Activated B cell treated with CpG ODN at 0.5 μM for 24 hours (primary cell): ENCODE measurements around the gene IRF2. TPM values are rescaled to one million over a fixed set of nuclear protein-coding genes. Genes with fewer than 3 reads are reported as not detected.
A peak's percentile ranks its signal among the peaks of the same experiment; 100 is the strongest.
"Not testable (repeated sequence)": the region's sequence is repeated elsewhere in the genome, so short reads cannot be mapped to it uniquely, and the experiment has no call there.

Experiments used
- ATAC-seq: fragments of 200-7000 bp; cut with Tn5 transposase; one replicate; pipeline ENCODE4 v1.10.0; 2021; ENCODE audit warnings: low read depth, mild to moderate bottlenecking, moderate library complexity
- CTCF ChIA-PET: fragments of 350-600 bp; sonication (Branson Sonifier 250); formaldehyde crosslinking; loops from one replicate; lab custom pipeline; 2021; ENCODE audit warnings: antibody characterized with exemption; lab: Charles Lee
- POLR2A ChIA-PET: fragments of 350-600 bp; sonication (Branson Sonifier 250); formaldehyde crosslinking; loops from one replicate; lab custom pipeline; 2021; ENCODE audit warnings: antibody characterized with exemption; lab: Charles Lee
- DNase-seq: peaks from one replicate; pipeline ENCODE4 v3.0.0; 2022
- H3K27ac Mint-ChIP-seq: one replicate; pipeline ENCODE4 v1.8.0; 2020; ENCODE audit warnings: mixed read lengths
- H3K27me3 Mint-ChIP-seq: one replicate; pipeline ENCODE4 v1.8.0; 2021; ENCODE audit warnings: mixed read lengths
- H3K36me3 Mint-ChIP-seq: one replicate; pipeline ENCODE4 v1.8.0; 2021; ENCODE audit warnings: low read depth, mixed read lengths
- H3K4me1 Mint-ChIP-seq: one replicate; pipeline ENCODE4 v1.8.0; 2021; ENCODE audit warnings: mixed read lengths
- H3K4me3 Mint-ChIP-seq: one replicate; pipeline ENCODE4 v1.8.0; 2020; ENCODE audit warnings: mild to moderate bottlenecking, mixed read lengths
- H3K9me3 Mint-ChIP-seq: one replicate; pipeline ENCODE4 v1.8.0; 2020; ENCODE audit warnings: mixed read lengths
- intact Hi-C: fragments of 100-400 bp; cut with micrococcal nuclease; formaldehyde crosslinking; loops from one replicate; pipeline ENCODE4 v1.15.1; 2024
- total RNA-seq: library from RNA; stranded (reverse); gene quantifications from 2 replicates; pipeline ENCODE4 v1.2.3, GENCODE V29; 2022
- TF ChIP-seq, protein P1 (sequence below): fragments of 200-600 bp; IDR thresholded peaks from one replicate; pipeline ENCODE4 v1.8.0; 2022; ENCODE audit warnings: antibody characterized with exemption, mild to moderate bottlenecking

Gene IRF2
- total RNA-seq, 1 donor from 2014 or later: 66.2 TPM

- TF ChIP-seq, protein P1, sequence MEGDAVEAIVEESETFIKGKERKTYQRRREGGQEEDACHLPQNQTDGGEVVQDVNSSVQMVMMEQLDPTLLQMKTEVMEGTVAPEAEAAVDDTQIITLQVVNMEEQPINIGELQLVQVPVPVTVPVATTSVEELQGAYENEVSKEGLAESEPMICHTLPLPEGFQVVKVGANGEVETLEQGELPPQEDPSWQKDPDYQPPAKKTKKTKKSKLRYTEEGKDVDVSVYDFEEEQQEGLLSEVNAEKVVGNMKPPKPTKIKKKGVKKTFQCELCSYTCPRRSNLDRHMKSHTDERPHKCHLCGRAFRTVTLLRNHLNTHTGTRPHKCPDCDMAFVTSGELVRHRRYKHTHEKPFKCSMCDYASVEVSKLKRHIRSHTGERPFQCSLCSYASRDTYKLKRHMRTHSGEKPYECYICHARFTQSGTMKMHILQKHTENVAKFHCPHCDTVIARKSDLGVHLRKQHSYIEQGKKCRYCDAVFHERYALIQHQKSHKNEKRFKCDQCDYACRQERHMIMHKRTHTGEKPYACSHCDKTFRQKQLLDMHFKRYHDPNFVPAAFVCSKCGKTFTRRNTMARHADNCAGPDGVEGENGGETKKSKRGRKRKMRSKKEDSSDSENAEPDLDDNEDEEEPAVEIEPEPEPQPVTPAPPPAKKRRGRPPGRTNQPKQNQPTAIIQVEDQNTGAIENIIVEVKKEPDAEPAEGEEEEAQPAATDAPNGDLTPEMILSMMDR: no peak
- ChIA-PET CTCF (no interaction called here), POLR2A (interaction anchor here (0.6 to 2.2 kb wide), 5 partner anchors 15 to 883 kb away, joined by 3 to 7 read pairs (median 3); no protein-coding TSS in a partner anchor)
- H3K27me3 Mint-ChIP-seq: no peaks in the 10 kb centered on the region
- DNase-seq: no peak
- H3K36me3 Mint-ChIP-seq: peaks cover 8% of the 10 kb centered on the region
- H3K9me3 Mint-ChIP-seq: peaks cover 8% of the 10 kb centered on the region
- ATAC-seq: no peak
- peak overlapping the region; percentile 56 for H3K27ac Mint-ChIP-seq
- peaks cover 82% of the 10 kb centered on the region for H3K4me1 Mint-ChIP-seq
- intact Hi-C loops: loop anchor here (10.0 kb wide), 1 partner anchor 474 kb away; no protein-coding TSS in a partner anchor
- no peak overlapping the region for H3K4me3 Mint-ChIP-seq
These were observed 93.6 kb downstream of the IRF2 start for GRCh38 chr4:184380707-184381106.

GRCh38 chr4:184380214-184380613 is 94.1 kb downstream of the IRF2 start:
- DNase-seq, H3K4me3 Mint-ChIP-seq, H3K27me3 Mint-ChIP-seq, CTCF ChIA-PET, H3K36me3 Mint-ChIP-seq, ATAC-seq: not testable (repeated sequence)
- H3K4me1 Mint-ChIP-seq: peaks cover 82% of the 10 kb centered on the region
- intact Hi-C loops: loop anchor here (10.0 kb wide), 1 partner anchor 475 kb away; no protein-coding TSS in a partner anchor
- POLR2A ChIA-PET: interaction anchor here (0.6 to 2.2 kb wide), 3 partner anchors 16 to 882 kb away, joined by 3 to 7 read pairs (median 6); no protein-coding TSS in a partner anchor
- H3K9me3 Mint-ChIP-seq: peaks cover 10% of the 10 kb centered on the region
- peak overlapping the region; percentile 56 for H3K27ac Mint-ChIP-seq

DNA sequence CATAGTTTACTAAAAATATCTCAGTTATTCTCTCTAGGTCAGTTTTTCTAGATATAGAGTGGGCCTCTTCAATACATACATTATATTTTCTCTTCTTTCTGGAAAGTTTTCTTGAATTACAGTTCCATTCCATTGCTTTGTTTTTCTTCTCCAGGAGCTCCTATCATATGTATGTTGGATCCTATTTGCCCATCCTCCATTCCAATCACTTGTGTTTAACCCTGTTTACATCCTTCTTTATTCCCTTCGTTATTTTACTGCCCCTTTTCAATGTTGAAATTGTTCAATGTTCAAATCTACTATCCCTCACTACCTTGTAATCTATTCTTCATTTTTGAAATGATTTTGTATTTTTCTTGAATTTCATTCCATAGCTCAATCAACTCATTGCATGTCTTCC is 97.4 kb downstream of the IRF2 start:
- Mint-ChIP-seq H3K9me3 (peaks cover 11% of the 10 kb centered on the region), H3K4me1 (peaks cover 54% of the 10 kb centered on the region), H3K36me3 (peaks cover 9% of the 10 kb centered on the region), H3K4me3 (no peak overlapping the region), H3K27me3 (no peaks in the 10 kb centered on the region), H3K27ac (no peak overlapping the region)
- DNase-seq (no peak), ATAC-seq (no peak)
- ChIA-PET CTCF (no interaction called here), POLR2A (interaction anchor here (0.6 to 1.2 kb wide), 3 partner anchors 9 to 111 kb away, joined by 3 to 7 read pairs (median 7); no protein-coding TSS in a partner anchor)
- intact Hi-C loops: loop anchor here (1.0 kb wide), 1 partner anchor 7 kb away; no protein-coding TSS in a partner anchor
- TF ChIP-seq, protein P1: no peak

- ATAC-seq: no peak
- POLR2A ChIA-PET: interaction anchor here (0.8 to 1.2 kb wide), 3 partner anchors 8 to 34 kb away, joined by 3 to 7 read pairs (median 3); no protein-coding TSS in a partner anchor
- peaks cover 9% of the 10 kb centered on the region for H3K36me3 Mint-ChIP-seq
These were observed 98.1 kb downstream of the IRF2 start for GRCh38 chr4:184376126-184376838.

DNA sequence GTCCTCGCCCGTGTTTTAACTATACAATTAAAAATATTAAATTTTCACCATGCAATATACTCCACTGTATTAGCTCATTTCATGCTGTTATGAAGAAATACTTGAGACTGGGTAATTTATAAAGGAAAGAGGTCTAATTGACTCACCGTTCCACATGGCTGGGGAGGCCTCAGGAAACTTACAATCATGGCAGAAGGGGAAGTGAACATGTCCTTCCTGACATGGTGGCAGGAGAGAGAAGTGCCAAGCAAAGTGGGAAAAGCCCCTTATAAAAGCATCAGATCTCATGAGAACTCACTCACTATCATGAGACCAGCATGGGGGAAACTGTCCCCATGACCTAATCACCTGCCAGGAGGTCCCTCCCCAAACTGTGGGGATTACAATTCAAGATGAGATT is 98.7 kb downstream of the IRF2 start:
- POLR2A ChIA-PET: interaction anchor here (0.8 to 1.2 kb wide), 2 partner anchors 9 to 34 kb away, joined by 3 read pairs; no protein-coding TSS in a partner anchor
- DNase-seq, H3K36me3 Mint-ChIP-seq, H3K27me3 Mint-ChIP-seq, CTCF ChIA-PET: not testable (repeated sequence)
- peak overlapping the region; percentile 28 for H3K4me3 Mint-ChIP-seq
- intact Hi-C loops: loop anchor here (1.0 to 2.0 kb wide), 2 partner anchors 9 to 61 kb away; no protein-coding TSS in a partner anchor
- ATAC-seq: peak; percentile 56
- peaks cover 11% of the 10 kb centered on the region for H3K9me3 Mint-ChIP-seq
- H3K4me1 Mint-ChIP-seq: peaks cover 44% of the 10 kb centered on the region
- peak overlapping the region; percentile 82 for H3K27ac Mint-ChIP-seq

More at GRCh38 chr4:184376126-184376838, 98.1 kb downstream of the IRF2 start:
- peak overlapping the region; percentile 82 for H3K27ac Mint-ChIP-seq
- no peak for DNase-seq
- intact Hi-C loops: loop anchor here (1.0 kb wide), 1 partner anchor 8 kb away; no protein-coding TSS in a partner anchor
- peaks cover 48% of the 10 kb centered on the region for H3K4me1 Mint-ChIP-seq
- TF ChIP-seq, protein P1: no peak
- H3K9me3 Mint-ChIP-seq: peaks cover 11% of the 10 kb centered on the region
- no peaks in the 10 kb centered on the region for H3K27me3 Mint-ChIP-seq
- CTCF ChIA-PET: no interaction called here
- H3K4me3 Mint-ChIP-seq: no peak overlapping the region

DNA sequence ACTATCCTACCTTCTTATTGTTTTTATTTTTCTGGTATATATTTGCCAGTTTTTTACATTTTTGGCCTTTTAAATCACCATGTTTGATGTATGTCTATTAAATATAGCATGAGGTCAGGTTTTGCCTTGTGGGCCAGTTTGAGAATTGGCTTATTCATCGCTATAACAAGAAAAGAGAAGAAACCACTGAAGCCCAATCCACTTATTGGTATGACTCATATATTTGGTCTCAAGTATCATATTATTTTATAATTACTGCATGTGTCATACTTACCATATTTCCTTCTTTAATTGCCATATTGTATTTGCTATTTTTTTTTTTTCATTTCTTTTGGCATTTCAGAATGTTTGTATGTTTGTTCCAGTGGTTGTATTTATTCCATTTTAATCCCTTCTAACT is 99.3 kb downstream of the IRF2 start:
- intact Hi-C loops: loop anchor here (2.0 kb wide), 1 partner anchor 60 kb away; no protein-coding TSS in a partner anchor
- peak overlapping the region; percentile 82 for H3K27ac Mint-ChIP-seq

More for the DNA sequence above, 99.3 kb downstream of the IRF2 start:
- H3K9me3 Mint-ChIP-seq: peaks cover 8% of the 10 kb centered on the region
- TF ChIP-seq, protein P1: no peak
- ChIA-PET CTCF (no interaction called here), POLR2A (no interaction called here)
- H3K36me3 Mint-ChIP-seq: peaks cover 4% of the 10 kb centered on the region
- H3K27me3 Mint-ChIP-seq: no peaks in the 10 kb centered on the region
- DNase-seq (no peak), ATAC-seq (peak; percentile 22)
- no peak overlapping the region for H3K4me3 Mint-ChIP-seq
- peaks cover 38% of the 10 kb centered on the region for H3K4me1 Mint-ChIP-seq
